Astrocyte (in vitro differentiated cells and primary cell): ENCODE measurements around the gene VPS13A. TPM values are rescaled to one million over a fixed set of nuclear protein-coding genes. Genes with fewer than 3 reads are reported as not detected.

Source experiments
- DNase-seq: peaks from one replicate; pipeline ENCODE4 v3.0.0-alpha.2; 2010; ENCODE audit warnings: low read depth
- FAIRE-seq: peaks from 2 replicates; lab custom pipeline; 2011; peaks lifted over from hg19 to GRCh38; lab: Jason Lieb, UNC
- H2AFZ ChIP-seq: 2 replicates; pipeline ENCODE4 v1.6.0; 2012; ENCODE audit warnings: low read depth, low read length, inconsistent platforms
- H3K27ac ChIP-seq: 2 replicates; pipeline ENCODE4 v1.5.1; 2011; ENCODE audit warnings: low read depth, low read length, inconsistent platforms
- H3K27me3 ChIP-seq: 2 replicates; pipeline ENCODE4 v1.6.0; 2011; ENCODE audit warnings: low read length, inconsistent platforms; ENCODE audit not compliant: insufficient read depth
- H3K36me3 ChIP-seq: 2 replicates; pipeline ENCODE4 v1.5.1; 2011; ENCODE audit warnings: low read length, inconsistent platforms; ENCODE audit not compliant: insufficient read depth
- H3K4me1 ChIP-seq: 2 replicates; pipeline ENCODE4 v1.5.1; 2011; ENCODE audit warnings: low read length, inconsistent platforms; ENCODE audit not compliant: insufficient read depth
- H3K4me2 ChIP-seq: 2 replicates; pipeline ENCODE4 v1.6.0; 2012; ENCODE audit warnings: low read length, inconsistent platforms
- H3K4me3 ChIP-seq: 2 replicates; pipeline ENCODE4 v1.5.1; 2011; ENCODE audit warnings: low read depth, mild to moderate bottlenecking, low read length, inconsistent platforms; ENCODE audit not compliant: insufficient read depth
- H3K79me2 ChIP-seq: 2 replicates; pipeline ENCODE4 v1.6.0; 2012; ENCODE audit warnings: mild to moderate bottlenecking, low read length, inconsistent platforms; ENCODE audit not compliant: insufficient read depth
- H3K9ac ChIP-seq: 2 replicates; pipeline ENCODE4 v1.6.0; 2012; ENCODE audit warnings: mild to moderate bottlenecking, low read length, inconsistent platforms
- H3K9me3 ChIP-seq: 2 replicates; pipeline ENCODE4 v1.5.1; 2012; ENCODE audit warnings: low read depth, mild to moderate bottlenecking, low read length, inconsistent platforms; ENCODE audit not compliant: insufficient read depth
- H4K20me1 ChIP-seq: 2 replicates; pipeline ENCODE4 v1.6.0; 2012; ENCODE audit warnings: low read length, inconsistent platforms; ENCODE audit not compliant: insufficient read depth
- H3K27ac Mint-ChIP-seq: one replicate; pipeline ENCODE4 v1.8.0; 2021; ENCODE audit warnings: mild to moderate bottlenecking, mixed read lengths; ENCODE audit not compliant: unreplicated experiment
- H3K27me3 Mint-ChIP-seq: one replicate; pipeline ENCODE4 v1.8.0; 2021; ENCODE audit warnings: low read depth, mixed read lengths; ENCODE audit not compliant: unreplicated experiment
- H3K36me3 Mint-ChIP-seq: one replicate; pipeline ENCODE4 v1.8.0; 2021; ENCODE audit warnings: low read depth, mixed read lengths; ENCODE audit not compliant: unreplicated experiment
- H3K4me1 Mint-ChIP-seq: one replicate; pipeline ENCODE4 v1.8.0; 2021; ENCODE audit warnings: low read depth, mixed read lengths; ENCODE audit not compliant: unreplicated experiment
- H3K4me3 Mint-ChIP-seq: one replicate; pipeline ENCODE4 v1.8.0; 2021; ENCODE audit warnings: mild to moderate bottlenecking, moderate library complexity, mixed read lengths; ENCODE audit not compliant: unreplicated experiment
- H3K9me3 Mint-ChIP-seq: one replicate; pipeline ENCODE4 v1.8.0; 2021; ENCODE audit warnings: mild to moderate bottlenecking, mixed read lengths; ENCODE audit not compliant: unreplicated experiment
- EZH2 ChIP-seq: IDR thresholded peaks from 2 replicates; pipeline ENCODE4 v1.6.1; 2012; ENCODE audit warnings: mild to moderate bottlenecking, low read length, inconsistent platforms; ENCODE audit not compliant: insufficient read depth
- total RNA-seq: library from RNA; stranded (reverse); gene quantifications from 2 replicates; pipeline ENCODE4 v1.2.1, GENCODE V29; 2021
- TF ChIP-seq, protein P1 (sequence below): IDR thresholded peaks from 2 replicates; pipeline ENCODE4 v1.5.1; 2011; ENCODE audit warnings: low read depth, mild to moderate bottlenecking, inconsistent platforms, low read length, moderate library complexity; ENCODE audit not compliant: insufficient read depth

Gene VPS13A
- total RNA-seq, 1 donor from 2014 or later = 34.9 TPM

DNA sequence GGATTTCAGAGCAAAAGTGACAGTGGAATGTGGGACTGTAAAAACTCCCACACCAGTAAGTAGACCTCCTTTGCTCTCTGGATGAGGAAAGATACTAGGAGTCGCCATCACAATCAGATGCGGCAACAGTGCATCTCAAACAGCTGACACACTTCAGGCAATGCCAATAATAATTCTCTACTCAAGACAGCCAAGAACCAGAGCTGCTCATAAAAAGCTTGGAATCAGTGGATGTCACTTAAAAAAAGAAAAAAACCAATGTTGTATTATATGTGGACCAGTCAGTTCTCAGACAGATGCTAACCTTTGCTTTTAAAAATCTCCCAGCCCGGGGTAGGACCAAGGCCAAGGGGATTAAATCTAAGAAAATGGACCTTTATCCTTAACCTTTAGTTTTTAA, 285.8 kb downstream of the VPS13A start:
- no peak overlapping the region for H3K4me3 ChIP-seq
- TF ChIP-seq EZH2 = no peak
- TF ChIP-seq, protein P1, sequence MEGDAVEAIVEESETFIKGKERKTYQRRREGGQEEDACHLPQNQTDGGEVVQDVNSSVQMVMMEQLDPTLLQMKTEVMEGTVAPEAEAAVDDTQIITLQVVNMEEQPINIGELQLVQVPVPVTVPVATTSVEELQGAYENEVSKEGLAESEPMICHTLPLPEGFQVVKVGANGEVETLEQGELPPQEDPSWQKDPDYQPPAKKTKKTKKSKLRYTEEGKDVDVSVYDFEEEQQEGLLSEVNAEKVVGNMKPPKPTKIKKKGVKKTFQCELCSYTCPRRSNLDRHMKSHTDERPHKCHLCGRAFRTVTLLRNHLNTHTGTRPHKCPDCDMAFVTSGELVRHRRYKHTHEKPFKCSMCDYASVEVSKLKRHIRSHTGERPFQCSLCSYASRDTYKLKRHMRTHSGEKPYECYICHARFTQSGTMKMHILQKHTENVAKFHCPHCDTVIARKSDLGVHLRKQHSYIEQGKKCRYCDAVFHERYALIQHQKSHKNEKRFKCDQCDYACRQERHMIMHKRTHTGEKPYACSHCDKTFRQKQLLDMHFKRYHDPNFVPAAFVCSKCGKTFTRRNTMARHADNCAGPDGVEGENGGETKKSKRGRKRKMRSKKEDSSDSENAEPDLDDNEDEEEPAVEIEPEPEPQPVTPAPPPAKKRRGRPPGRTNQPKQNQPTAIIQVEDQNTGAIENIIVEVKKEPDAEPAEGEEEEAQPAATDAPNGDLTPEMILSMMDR = no peak
- FAIRE-seq (no peak), DNase-seq (no peak)
- H3K4me1 ChIP-seq = peaks cover 9% of the 10 kb centered on the region
- Mint-ChIP-seq H3K27ac (no peak overlapping the region), H3K4me3 (no peak overlapping the region), H3K9me3 (no peaks in the 10 kb centered on the region), H3K27me3 (no peaks in the 10 kb centered on the region), H3K4me1 (peaks cover 12% of the 10 kb centered on the region), H3K36me3 (no peaks in the 10 kb centered on the region)
- H3K4me2 ChIP-seq = no peak overlapping the region
- no peaks in the 10 kb centered on the region for H3K36me3 ChIP-seq
- no peak overlapping the region for H3K9ac ChIP-seq
- H3K9me3 ChIP-seq = no peaks in the 10 kb centered on the region
- no peaks in the 10 kb centered on the region for H3K27me3 ChIP-seq
- no peaks in the 10 kb centered on the region for H3K79me2 ChIP-seq
- no peaks in the 10 kb centered on the region for H4K20me1 ChIP-seq
- H2AFZ ChIP-seq = no peak overlapping the region
- H3K27ac ChIP-seq = no peak overlapping the region

DNA sequence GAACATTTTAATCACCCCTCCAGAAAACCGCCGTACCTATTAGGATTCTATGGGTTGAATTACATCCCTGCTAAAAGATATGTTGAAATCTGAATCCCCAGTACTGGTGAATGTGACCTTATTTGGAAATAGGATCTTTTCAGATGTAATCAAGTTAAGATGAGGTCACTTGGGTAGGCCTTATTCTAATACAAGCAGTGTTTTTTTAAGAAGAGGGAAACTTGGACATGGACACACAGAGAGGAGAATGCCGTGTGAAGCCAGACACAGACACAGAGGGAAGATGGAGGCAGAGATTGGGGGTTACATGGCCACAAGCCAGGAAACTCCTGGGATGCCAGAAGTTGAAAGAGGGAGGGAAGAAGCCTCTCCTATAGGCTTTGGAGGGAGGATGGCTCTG, 287.3 kb downstream of the VPS13A start:
- Mint-ChIP-seq H3K36me3 (no peaks in the 10 kb centered on the region), H3K9me3 (no peaks in the 10 kb centered on the region), H3K4me1 (peaks cover 14% of the 10 kb centered on the region), H3K27me3 (no peaks in the 10 kb centered on the region), H3K4me3 (no peak overlapping the region), H3K27ac (peak overlapping the region; percentile 50)
- Histone ChIP-seq H3K4me1 (peaks cover 14% of the 10 kb centered on the region), H2AFZ (peak overlapping the region; percentile 1), H4K20me1 (no peaks in the 10 kb centered on the region), H3K4me3 (no peak overlapping the region), H3K36me3 (no peaks in the 10 kb centered on the region), H3K4me2 (no peak overlapping the region), H3K27me3 (no peaks in the 10 kb centered on the region), H3K9me3 (no peaks in the 10 kb centered on the region), H3K79me2 (no peaks in the 10 kb centered on the region), H3K27ac (no peak overlapping the region), H3K9ac (no peak overlapping the region)
- FAIRE-seq = no peak
- DNase-seq = peak; percentile 68
- TF ChIP-seq EZH2 = no peak
- TF ChIP-seq, protein P1 = no peak

DNA sequence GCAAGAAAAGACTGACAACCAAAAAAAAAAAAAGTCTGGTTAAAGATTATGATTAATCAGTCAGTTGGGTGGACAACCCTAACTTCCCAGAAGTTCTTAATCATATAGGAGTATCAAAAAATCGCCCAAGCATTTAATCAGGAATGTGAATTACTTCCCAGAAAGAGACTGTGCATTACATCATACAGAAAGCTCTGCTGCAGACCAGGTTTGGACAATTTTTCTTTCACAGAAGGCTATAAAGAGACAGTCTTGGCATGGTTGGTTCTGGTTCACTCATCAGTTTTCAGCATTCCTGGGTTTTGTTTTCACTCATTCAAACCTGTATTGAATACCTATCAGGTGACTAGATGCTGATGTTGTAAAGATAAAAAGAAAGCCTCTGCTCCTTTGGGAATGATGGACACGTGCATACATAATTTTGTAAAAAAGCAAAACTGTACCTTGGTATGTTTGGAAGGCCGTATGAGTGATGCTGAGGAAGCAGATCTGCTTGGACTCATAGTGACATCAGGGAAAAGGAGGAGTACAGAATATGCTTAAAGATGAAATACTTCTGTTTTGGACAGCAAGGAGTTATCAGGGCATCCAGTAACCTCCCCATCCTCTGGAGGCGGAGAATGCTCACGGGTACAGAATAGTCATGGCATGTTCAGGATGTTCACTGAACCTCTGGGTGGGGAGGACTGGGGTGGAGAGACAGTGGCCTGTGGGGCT, 292.3 kb downstream of the VPS13A start:
- H3K79me2 ChIP-seq = no peaks in the 10 kb centered on the region
- DNase-seq = peak; percentile 96
- no peak overlapping the region for H2AFZ ChIP-seq

More for the DNA sequence above, 292.3 kb downstream of the VPS13A start:
- H3K4me1 ChIP-seq = peaks cover 21% of the 10 kb centered on the region
- TF ChIP-seq EZH2 = no peak
- TF ChIP-seq, protein P1 = no peak
- Mint-ChIP-seq H3K4me3 (no peak overlapping the region), H3K4me1 (peaks cover 14% of the 10 kb centered on the region), H3K27me3 (no peaks in the 10 kb centered on the region), H3K27ac (no peak overlapping the region), H3K36me3 (peaks cover 7% of the 10 kb centered on the region), H3K9me3 (peaks cover 6% of the 10 kb centered on the region)
- H3K27ac ChIP-seq = peak overlapping the region; percentile 12
- no peak for FAIRE-seq
- no peak overlapping the region for H3K4me3 ChIP-seq
- H3K9ac ChIP-seq = peak overlapping the region; percentile 5
- peak overlapping the region; percentile 24 for H3K4me2 ChIP-seq
- H3K9me3 ChIP-seq = no peaks in the 10 kb centered on the region
- H4K20me1 ChIP-seq = no peaks in the 10 kb centered on the region
- H3K27me3 ChIP-seq = no peaks in the 10 kb centered on the region
- no peaks in the 10 kb centered on the region for H3K36me3 ChIP-seq
